ENCODE results near the gene AP1G1.
"Not testable (repeated sequence)": the region's sequence is repeated elsewhere in the genome, so short reads cannot be mapped to it uniquely, and the experiment has no call there.

Gene AP1G1

DNA sequence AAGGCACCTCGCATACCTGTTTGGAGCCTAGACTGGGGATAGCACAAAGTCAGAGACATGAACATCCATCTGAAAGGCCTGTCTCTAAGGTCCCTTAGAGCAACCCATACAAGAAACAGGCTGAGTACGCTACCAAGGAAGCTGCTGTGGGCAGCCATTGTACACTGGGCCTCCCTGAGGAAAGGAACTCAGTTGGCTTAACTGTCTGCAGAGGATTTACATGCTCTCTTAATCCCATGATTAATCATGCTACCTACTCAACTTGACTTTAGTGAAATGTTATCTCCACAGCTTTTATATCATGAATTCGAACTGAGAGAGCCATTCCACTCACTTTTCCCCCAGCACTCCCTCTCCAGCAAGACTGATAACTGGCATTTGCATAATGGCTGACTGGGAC is 110.1 kb downstream of the AP1G1 start:
- no peak for ATAC-seq

- ATAC-seq, result no peak
Measured at GRCh38 chr16:71693164-71693563, 115.5 kb downstream of the AP1G1 start.

DNA sequence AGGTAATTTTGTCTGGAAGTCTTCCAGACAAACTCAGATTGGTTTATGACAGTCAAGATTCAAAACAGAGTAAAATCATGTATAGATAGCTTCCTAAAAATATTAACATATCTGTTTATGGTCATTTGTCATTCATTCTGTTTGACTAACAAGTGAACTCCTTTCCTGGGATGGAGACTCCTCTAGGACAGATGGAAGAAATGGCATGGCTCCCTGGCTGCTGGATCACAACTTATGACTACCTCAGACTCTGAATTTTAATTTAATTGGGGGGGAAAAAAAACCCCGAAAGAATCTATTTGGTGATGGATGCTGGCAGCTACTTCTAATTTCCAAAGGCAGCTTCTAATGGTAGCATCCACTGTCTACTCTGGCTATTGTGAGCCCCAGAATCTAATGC is 118.7 kb downstream of the AP1G1 start:
- ATAC-seq, result no peak

GRCh38 chr16:71687861-71688260 is 120.8 kb downstream of the AP1G1 start:
- ATAC-seq, result no peak

GRCh38 chr16:71684280-71684679 is 124.4 kb downstream of the AP1G1 start:
- ATAC-seq, result not testable (repeated sequence)

DNA sequence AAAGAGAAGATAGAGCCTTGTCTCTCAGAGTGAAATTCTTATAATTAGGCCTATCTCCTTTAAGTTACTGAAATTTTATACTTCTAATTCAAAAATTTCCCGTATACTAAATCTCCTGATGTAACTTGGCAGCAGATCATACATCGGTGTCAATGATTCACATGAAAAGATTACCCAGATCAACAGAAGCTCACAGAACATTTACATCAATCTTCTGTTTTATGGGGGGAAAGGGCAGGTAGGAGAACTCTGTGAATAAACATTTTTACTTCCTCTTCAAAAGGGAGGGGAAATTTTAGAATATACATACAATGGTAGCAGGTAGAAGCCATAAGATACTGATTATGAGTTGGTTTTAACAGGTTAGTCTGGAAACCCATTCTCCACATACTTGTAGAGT is 127.3 kb downstream of the AP1G1 start:
- ATAC-seq, result no peak

Measured in activated CD4-positive, CD25-positive, alpha-beta regulatory T cell treated with anti-CD3 and anti-CD28 coated beads, Interleukin-2, amount 50 U/mL, for 24 hours (primary cell).